Panc1 (cell line): ENCODE measurements around the gene NTN4.

Source experiments
- CTCF ChIP-seq: fragments of 450-650 bp; IDR thresholded peaks from 2 replicates; pipeline ENCODE4 v1.5.1; 2017; ENCODE audit warnings: mild to moderate bottlenecking
- POLR2AphosphoS5 ChIP-seq: IDR thresholded peaks from 2 replicates; pipeline ENCODE4 v1.6.1; 2012; ENCODE audit warnings: mild to moderate bottlenecking, low read depth, low read length, moderate library complexity
- TCF7L2 ChIP-seq: IDR thresholded peaks from 2 replicates; pipeline ENCODE4 v1.6.1; 2011; ENCODE audit warnings: mild to moderate bottlenecking, low read depth, low read length, inconsistent platforms

GRCh38 chr12:95718006-95718431 is 72.5 kb downstream of the NTN4 start:
- TF ChIP-seq CTCF: no peak
- TF ChIP-seq POLR2AphosphoS5: no peak
- no peak for TF ChIP-seq TCF7L2
